Breast epithelium (tissue), 3 donors: ENCODE results near the gene RBFOX1.

Experiments
- POLR2A ChIP-seq: fragments of 450-650 bp; IDR thresholded peaks from one replicate; pipeline ENCODE4 v1.6.1; 2016; ENCODE audit warnings: antibody characterized with exemption, mild to moderate bottlenecking, moderate library complexity
- POLR2AphosphoS5 ChIP-seq, 3 donors: sonication (generic); formaldehyde crosslinking; IDR thresholded peaks; one replicate each; pipeline ENCODE4 v1.6.1; 2017; ENCODE audit warnings: antibody characterized with exemption in 3 of 3
- TF ChIP-seq, protein P1 (sequence below), 3 donors: fragments of 450-650 bp; IDR thresholded peaks; one replicate each; pipeline ENCODE4 v1.5.1; 2016 to 2017; ENCODE audit warnings: antibody characterized with exemption in 3 of 3, mild to moderate bottlenecking in 3 of 3, moderate library complexity in 3 of 3

- TF ChIP-seq, protein P1, sequence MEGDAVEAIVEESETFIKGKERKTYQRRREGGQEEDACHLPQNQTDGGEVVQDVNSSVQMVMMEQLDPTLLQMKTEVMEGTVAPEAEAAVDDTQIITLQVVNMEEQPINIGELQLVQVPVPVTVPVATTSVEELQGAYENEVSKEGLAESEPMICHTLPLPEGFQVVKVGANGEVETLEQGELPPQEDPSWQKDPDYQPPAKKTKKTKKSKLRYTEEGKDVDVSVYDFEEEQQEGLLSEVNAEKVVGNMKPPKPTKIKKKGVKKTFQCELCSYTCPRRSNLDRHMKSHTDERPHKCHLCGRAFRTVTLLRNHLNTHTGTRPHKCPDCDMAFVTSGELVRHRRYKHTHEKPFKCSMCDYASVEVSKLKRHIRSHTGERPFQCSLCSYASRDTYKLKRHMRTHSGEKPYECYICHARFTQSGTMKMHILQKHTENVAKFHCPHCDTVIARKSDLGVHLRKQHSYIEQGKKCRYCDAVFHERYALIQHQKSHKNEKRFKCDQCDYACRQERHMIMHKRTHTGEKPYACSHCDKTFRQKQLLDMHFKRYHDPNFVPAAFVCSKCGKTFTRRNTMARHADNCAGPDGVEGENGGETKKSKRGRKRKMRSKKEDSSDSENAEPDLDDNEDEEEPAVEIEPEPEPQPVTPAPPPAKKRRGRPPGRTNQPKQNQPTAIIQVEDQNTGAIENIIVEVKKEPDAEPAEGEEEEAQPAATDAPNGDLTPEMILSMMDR (IDR thresholded peaks at IDR 0.05): no peak
- TF ChIP-seq POLR2A: no peak
- TF ChIP-seq POLR2AphosphoS5 (IDR thresholded peaks at IDR 0.05): no peak
Measured at GRCh38 chr16:7377231-7377630, 44.6 kb downstream of the RBFOX1 start.
